Measurements from ENCODE around the gene CCDC57.

CCDC57 gene

GRCh38 chr17:82237083-82237745 is 24.6 kb upstream of the CCDC57 start:
- no peak overlapping the region for H3K4me3 ChIP-seq
- DNase-seq (ENCODE audit: low spot score): no peak
- TF ChIP-seq CTCF (IDR thresholded peaks at IDR 0.05): no peak
- peak overlapping the region in 1 of 2 donors; percentile 62 for H3K27ac ChIP-seq

- DNase-seq (ENCODE audit: low spot score): no peak
- TF ChIP-seq CTCF (IDR thresholded peaks at IDR 0.05): peak; percentile 89
- peak overlapping the region; percentile 19 for H3K4me3 ChIP-seq
- H3K27ac ChIP-seq: peak overlapping the region in 1 of 2 donors; percentile 62
Measured at GRCh38 chr17:82236142-82236971, 23.7 kb upstream of the CCDC57 start.

GRCh38 chr17:82235775-82236141 is 23.1 kb upstream of the CCDC57 start:
- H3K4me3 ChIP-seq: no peak overlapping the region
- no peak for DNase-seq (ENCODE audit: low spot score)
- no peak overlapping the region for H3K27ac ChIP-seq
- TF ChIP-seq CTCF (IDR thresholded peaks at IDR 0.05): no peak

- DNase-seq (ENCODE audit: low spot score): no peak
- Histone ChIP-seq H3K27ac (no peak overlapping the region), H3K4me3 (no peak overlapping the region)
- no peak for TF ChIP-seq CTCF (IDR thresholded peaks at IDR 0.05)
Measured at GRCh38 chr17:82235056-82235774, 22.6 kb upstream of the CCDC57 start.

GRCh38 chr17:82234211-82235055 is 21.8 kb upstream of the CCDC57 start:
- no peak overlapping the region for H3K4me3 ChIP-seq
- no peak overlapping the region for H3K27ac ChIP-seq
- no peak for TF ChIP-seq CTCF (IDR thresholded peaks at IDR 0.05)
- peak; percentile 73 for DNase-seq (ENCODE audit: low spot score)

- peak; percentile 74 for DNase-seq (ENCODE audit: low spot score)
- no peak overlapping the region for H3K4me3 ChIP-seq
- H3K27ac ChIP-seq: no peak overlapping the region
- TF ChIP-seq CTCF (IDR thresholded peaks at IDR 0.05): no peak
Measured at GRCh38 chr17:82232876-82233785, 20.5 kb upstream of the CCDC57 start.

All from coronary artery (tissue), 2 donors.